DLD1 (cell line): ENCODE results near the gene TTC23.
"Not testable (repeated sequence)": the region's sequence is repeated elsewhere in the genome, so short reads cannot be mapped to it uniquely, and the experiment has no call there.

Experiments used
- in situ Hi-C: cut with HindIII; loops from 2 replicates; pipeline ENCODE4 v1.10.0; 2017; ENCODE audit warnings: low sequenced_read_pairs

Gene TTC23

GRCh38 chr15:99122831-99123712 lies 126.3 kb downstream of the TTC23 start:
- in situ Hi-C loops: no loop called here

- in situ Hi-C loops: no loop called here
Measured at GRCh38 chr15:99121691-99122410, 127.5 kb downstream of the TTC23 start.

GRCh38 chr15:99121207-99121606 lies 128.2 kb downstream of the TTC23 start:
- in situ Hi-C loops: no loop called here

DNA sequence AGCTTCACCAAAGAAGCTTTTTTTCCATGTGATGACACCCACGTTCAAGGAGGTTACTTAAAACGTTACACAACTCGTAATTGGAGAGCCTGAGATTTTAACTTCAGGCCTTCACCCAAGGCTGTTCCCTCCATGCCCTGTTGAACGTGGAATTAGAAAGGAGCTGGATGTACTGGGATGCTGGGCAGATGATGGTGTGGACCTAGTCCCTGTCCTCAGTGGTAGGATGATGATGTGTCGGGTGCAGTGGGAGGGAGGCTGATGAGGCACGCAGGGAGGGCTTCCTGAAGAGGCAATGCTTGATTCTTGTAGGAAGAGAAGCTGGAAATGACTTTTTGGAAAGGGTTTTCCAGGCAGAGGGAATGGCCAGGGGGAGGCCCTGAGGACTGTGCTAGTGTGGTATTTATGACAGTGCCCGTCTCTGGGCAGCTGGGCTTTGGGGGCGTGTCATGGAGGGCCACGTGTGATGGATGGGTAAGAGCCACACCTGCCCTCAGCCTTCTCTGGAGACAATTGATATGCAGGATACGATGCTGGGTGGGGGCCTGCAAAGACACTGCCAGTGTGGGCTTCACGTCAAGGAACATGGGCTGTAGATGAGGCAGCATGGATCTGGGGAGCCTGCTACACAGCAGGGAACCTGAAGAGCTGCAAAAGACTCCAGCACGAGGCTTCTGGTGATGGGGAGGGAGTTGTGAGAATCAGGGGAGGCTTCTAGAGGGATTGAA lies 129.2 kb downstream of the TTC23 start:
- in situ Hi-C loops: no loop called here

DNA sequence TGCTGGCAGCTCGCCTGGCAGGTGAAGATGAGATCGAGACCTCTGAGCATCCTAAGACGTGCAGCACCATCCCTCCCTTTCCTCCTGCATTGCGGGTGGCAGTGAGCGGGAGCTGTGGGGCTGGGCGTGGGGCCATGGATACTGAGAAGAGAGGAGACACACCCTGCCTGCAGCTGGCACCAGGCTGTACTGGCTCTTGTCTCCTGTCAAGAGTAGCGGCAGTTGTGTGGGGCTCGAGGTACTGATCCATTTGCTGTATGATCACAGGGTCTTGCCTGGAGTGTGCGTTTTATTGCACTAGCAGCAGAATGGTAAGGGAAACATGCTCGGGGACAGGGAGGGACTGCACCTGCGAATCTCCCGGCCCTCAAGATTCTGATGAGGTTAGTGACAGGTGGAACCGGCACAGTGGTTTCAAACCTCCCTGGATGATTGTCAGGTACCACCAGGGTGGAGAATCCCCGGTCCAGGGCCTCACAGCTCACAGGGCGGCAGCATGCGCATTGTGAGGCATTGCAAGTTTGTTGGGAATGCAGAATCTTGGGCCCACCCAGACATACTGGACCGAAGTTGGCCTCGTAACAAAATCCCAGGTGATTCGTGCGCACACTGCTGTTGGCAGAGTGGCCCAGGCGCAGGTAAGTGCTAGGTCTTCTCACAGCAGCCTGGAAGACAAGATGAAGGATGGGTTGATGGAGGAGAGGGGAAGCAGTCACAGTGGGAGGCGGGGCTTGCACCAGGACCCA lies 130.4 kb downstream of the TTC23 start:
- in situ Hi-C loops: no loop called here

GRCh38 chr15:99118258-99118632 lies 131.1 kb downstream of the TTC23 start:
- in situ Hi-C loops: no loop called here

GRCh38 chr15:99117563-99118257 lies 131.7 kb downstream of the TTC23 start:
- in situ Hi-C loops: no loop called here

DNA sequence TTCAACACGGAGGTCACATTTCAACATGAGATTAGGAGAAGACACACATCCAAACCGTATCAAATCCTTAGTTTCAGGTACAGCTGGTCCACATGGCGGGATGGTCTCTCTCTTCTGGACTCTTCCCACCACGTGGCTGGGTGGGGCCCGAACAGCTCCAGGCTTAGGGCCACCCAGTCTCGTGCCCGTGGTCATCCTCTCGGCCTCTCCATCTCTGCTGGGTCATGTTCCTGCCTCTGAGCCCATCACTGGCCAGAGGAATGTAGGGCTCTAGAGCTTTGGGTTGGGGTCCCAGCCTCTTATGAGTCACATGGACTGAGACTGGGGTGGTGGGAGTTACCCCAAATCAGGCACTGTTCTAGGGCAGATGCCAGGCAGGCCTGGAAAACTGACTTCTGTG lies 132.3 kb downstream of the TTC23 start:
- in situ Hi-C loops: no loop called here

DNA sequence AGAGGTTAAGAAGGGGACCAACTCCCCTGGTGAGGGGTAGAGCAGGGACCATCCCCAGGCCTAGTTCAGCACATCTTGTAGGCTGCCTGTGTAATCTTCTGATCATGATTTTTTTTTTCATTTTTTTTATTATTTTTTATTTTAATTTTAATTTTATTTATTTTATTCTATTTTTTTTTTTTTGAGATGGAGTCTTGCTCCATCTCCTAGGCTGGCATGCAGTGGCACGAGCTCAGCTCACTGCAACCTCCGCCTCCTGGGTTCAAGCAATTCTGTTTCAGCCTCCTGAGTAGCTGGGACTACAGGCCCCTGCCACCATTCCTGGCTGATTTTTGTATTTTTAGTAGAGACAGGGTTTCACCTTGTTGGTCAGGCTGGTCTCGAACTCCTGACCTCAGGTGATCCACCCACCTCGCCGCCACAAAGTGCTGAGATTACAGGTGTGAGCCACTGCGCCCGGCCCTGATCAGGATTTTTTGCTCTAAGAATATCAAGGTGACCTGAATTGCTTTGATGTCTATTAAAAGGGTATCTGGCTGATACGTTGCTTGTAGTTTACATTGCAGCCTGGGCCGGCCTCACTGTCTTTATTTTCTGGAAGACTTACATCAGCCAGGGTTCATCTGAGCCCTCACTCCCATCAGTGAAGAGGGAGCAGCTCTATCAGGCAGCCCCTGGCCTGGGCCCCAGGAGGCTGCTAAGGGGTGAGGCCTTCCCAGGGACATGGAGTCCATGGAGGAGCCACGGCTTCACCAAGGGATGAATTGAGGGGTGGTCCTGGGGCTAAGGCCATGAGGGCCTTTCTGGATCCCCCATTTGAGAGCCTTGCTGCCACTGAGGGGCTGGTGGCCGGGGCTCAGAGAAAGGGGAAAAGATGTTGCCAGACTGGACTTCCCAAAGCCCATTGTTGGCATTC lies 133.8 kb downstream of the TTC23 start:
- in situ Hi-C loops: no loop called here

DNA sequence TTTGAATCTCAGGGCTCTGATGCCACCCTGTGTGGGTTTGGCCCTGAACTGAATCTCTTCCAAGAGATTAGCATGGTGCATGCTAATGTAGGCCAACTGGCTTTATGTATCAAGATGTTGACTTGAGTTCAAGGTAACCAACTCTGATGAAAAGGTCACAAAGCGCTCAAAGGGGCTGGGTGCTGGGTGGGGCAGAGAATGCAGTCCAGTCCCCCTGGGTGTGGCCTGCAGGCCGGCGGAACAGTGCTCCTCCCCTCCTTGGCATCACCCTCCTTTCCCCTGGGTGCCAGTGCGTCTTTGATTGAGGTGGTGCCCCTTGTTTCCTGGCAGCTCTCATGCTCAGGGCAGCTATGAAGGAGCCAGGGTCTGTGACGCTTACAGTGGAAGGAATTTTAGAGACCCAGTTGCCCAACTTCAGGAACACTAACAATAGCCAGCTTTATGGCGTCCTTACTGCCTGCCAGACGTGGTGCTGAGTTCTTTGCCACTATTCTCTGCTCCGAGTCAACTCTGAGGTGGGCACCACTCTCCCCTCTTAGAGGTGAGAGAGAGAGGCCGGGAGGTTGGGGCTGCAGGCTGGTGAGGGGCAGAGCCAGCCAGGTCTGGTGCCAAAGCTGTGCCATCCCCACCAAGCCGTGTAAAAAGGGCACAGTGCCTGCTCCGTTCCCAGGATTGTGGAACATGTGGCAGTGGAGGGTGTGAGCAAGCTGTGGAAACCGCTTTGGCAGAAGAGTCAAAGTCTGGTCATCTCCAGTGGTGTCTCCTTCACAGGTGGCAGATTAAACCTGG lies 134.7 kb downstream of the TTC23 start:
- in situ Hi-C loops: no loop called here

DNA sequence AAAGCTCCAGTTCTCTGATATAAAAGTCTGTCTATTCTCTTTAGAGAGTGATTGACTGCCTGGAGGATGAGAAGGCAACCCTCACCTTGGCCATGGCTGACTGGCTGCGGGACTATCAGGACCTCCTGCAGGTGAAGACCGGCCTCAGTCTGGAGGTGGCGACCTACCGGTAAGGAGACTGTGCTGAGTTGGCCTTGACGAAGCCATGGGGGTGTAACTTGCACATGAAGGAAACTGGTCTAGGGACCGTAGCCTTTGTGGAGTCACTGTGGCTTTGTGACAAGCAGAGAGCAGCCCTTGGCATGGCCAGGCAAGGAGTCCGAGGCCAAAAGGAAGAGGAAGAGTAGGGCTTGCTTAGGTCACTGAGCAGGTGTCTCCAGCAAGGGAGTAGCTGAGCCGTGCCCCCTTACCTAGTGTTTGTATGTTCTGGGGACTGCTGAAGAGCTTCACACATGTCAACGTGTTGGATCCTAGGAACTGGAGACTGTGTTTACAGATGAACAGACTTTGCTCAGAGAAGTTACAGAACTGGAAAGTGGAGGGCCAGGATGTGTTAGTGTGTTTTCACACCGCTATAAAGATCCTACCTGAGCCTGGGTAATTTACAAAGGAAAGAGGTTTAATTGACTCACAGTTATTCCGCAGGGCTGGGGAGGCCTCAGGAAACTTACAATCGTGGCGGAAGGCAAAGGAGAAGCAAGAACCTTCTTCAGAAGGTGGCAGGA lies 135.7 kb downstream of the TTC23 start:
- in situ Hi-C loops: no loop called here

- in situ Hi-C loops: not testable (repeated sequence)
Measured at GRCh38 chr15:99111641-99112040, 137.7 kb downstream of the TTC23 start.

GRCh38 chr15:99110581-99111320 lies 138.6 kb downstream of the TTC23 start:
- in situ Hi-C loops: no loop called here

GRCh38 chr15:99110093-99110492 lies 139.3 kb downstream of the TTC23 start:
- in situ Hi-C loops: no loop called here

GRCh38 chr15:99109555-99110021 lies 139.8 kb downstream of the TTC23 start:
- in situ Hi-C loops: loop anchor here (10.0 kb wide), 1 partner anchor 95 kb away; no protein-coding TSS in a partner anchor

GRCh38 chr15:99108993-99109392 lies 140.4 kb downstream of the TTC23 start:
- in situ Hi-C loops: loop anchor here (10.0 kb wide), 1 partner anchor 96 kb away; no protein-coding TSS in a partner anchor
